ENCODE data around the gene ANKRD29.

DNA sequence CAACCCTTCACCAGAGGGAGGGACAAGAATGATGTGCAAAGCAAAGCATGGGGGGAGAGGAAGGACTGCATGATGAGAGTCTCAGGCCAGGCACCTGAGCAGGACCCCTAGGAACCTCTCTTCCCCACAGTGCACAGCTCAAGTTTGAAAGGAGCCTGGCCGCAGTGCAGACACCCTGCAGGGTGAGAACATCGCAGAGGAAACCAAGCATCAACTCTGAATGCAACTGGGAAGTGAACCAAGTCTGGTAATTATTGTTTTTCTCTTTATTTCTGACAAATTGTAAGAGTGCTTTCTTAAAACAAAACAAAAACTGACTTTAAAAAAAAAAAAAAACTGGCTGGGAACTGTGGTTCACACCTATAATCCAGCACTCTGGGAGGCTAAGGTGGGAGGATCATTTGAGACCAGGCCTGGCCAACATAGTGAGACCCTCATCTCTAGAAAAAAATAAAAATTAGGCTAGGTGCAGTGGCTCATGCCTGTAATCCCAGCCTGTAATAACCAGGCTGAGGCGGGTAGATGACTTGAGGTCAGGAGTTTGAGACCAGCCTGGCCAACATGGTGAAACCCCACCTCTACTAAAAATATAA is 91.7 kb downstream of the ANKRD29 start:
- TF ChIP-seq, protein P1, sequence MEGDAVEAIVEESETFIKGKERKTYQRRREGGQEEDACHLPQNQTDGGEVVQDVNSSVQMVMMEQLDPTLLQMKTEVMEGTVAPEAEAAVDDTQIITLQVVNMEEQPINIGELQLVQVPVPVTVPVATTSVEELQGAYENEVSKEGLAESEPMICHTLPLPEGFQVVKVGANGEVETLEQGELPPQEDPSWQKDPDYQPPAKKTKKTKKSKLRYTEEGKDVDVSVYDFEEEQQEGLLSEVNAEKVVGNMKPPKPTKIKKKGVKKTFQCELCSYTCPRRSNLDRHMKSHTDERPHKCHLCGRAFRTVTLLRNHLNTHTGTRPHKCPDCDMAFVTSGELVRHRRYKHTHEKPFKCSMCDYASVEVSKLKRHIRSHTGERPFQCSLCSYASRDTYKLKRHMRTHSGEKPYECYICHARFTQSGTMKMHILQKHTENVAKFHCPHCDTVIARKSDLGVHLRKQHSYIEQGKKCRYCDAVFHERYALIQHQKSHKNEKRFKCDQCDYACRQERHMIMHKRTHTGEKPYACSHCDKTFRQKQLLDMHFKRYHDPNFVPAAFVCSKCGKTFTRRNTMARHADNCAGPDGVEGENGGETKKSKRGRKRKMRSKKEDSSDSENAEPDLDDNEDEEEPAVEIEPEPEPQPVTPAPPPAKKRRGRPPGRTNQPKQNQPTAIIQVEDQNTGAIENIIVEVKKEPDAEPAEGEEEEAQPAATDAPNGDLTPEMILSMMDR (IDR thresholded peaks at IDR 0.05; ENCODE audit: insufficient read depth, low read length) = no peak
- TF ChIP-seq POLR2AphosphoS5 (IDR thresholded peaks at IDR 0.05; ENCODE audit: low read depth) (no peak), GABPA (IDR thresholded peaks at IDR 0.05; ENCODE audit: low read depth) (no peak), SPI1 (IDR thresholded peaks at IDR 0.05; ENCODE audit: borderline replicate concordance, low read depth) (no peak)
- TF ChIP-seq, protein P2, sequence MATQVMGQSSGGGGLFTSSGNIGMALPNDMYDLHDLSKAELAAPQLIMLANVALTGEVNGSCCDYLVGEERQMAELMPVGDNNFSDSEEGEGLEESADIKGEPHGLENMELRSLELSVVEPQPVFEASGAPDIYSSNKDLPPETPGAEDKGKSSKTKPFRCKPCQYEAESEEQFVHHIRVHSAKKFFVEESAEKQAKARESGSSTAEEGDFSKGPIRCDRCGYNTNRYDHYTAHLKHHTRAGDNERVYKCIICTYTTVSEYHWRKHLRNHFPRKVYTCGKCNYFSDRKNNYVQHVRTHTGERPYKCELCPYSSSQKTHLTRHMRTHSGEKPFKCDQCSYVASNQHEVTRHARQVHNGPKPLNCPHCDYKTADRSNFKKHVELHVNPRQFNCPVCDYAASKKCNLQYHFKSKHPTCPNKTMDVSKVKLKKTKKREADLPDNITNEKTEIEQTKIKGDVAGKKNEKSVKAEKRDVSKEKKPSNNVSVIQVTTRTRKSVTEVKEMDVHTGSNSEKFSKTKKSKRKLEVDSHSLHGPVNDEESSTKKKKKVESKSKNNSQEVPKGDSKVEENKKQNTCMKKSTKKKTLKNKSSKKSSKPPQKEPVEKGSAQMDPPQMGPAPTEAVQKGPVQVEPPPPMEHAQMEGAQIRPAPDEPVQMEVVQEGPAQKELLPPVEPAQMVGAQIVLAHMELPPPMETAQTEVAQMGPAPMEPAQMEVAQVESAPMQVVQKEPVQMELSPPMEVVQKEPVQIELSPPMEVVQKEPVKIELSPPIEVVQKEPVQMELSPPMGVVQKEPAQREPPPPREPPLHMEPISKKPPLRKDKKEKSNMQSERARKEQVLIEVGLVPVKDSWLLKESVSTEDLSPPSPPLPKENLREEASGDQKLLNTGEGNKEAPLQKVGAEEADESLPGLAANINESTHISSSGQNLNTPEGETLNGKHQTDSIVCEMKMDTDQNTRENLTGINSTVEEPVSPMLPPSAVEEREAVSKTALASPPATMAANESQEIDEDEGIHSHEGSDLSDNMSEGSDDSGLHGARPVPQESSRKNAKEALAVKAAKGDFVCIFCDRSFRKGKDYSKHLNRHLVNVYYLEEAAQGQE (IDR thresholded peaks at IDR 0.05; ENCODE audit: insufficient replicate concordance, low read depth) = no peak

Measured in HL-60 (cell line).